WTC11 (cell line): ENCODE results near the gene CYTH3.

Source experiments
- FOXK1 ChIP-seq: sonication (generic); formaldehyde crosslinking; IDR thresholded peaks from 2 replicates; pipeline ENCODE4 v1.8.0; 2022; ENCODE audit warnings: mild to moderate bottlenecking, moderate library complexity, missing genetic modification reagents
- NFE2L1 ChIP-seq: sonication (generic); formaldehyde crosslinking; IDR thresholded peaks from 2 replicates; pipeline ENCODE4 v1.8.1; 2023; ENCODE audit warnings: missing genetic modification reagents
- TF ChIP-seq, protein P1 (sequence below): fragments of 200-600 bp; IDR thresholded peaks from 2 replicates; pipeline ENCODE4 v1.8.0; 2022; ENCODE audit warnings: antibody characterized with exemption
- TF ChIP-seq, protein P2 (sequence below): sonication (generic); formaldehyde crosslinking; conservative IDR thresholded peaks from 2 replicates; pipeline ENCODE4 v1.8.1; 2022; ENCODE audit warnings: mild to moderate bottlenecking, missing genetic modification reagents

DNA sequence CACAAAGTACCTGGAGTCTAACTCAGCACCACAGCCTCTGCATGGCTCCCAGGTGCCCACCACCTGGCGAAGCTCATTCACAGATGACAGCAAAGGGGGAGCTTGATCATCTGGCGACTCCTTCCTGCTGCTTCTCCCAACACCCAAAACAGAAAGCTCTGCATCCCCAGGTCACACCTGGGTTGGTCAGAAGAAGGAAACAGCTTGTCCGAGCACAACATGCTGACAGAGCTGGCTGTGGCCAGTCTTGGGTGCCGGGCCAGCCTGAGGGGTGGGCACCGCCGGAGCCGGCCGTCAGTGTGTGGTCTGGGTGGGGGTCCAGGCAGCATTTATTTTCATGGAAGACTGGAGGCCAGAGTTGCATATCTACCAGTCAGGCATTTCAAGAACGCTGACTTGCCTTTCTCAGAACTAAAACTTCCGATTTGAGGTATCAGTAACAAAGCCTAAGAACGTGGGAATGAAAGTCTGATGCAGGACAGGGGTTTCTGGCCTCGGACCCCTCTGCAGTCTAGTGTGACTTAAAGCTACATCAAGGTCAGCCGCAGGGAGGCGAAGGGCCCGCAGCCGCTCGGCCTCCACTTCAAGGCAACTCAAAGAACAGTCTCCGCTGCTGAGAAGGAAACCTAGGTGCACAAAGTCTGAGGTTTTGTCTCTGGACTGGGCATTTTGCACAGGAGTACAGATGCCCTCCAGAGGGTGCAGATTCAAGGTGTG, 109.6 kb downstream of the CYTH3 start:
- TF ChIP-seq, protein P1, sequence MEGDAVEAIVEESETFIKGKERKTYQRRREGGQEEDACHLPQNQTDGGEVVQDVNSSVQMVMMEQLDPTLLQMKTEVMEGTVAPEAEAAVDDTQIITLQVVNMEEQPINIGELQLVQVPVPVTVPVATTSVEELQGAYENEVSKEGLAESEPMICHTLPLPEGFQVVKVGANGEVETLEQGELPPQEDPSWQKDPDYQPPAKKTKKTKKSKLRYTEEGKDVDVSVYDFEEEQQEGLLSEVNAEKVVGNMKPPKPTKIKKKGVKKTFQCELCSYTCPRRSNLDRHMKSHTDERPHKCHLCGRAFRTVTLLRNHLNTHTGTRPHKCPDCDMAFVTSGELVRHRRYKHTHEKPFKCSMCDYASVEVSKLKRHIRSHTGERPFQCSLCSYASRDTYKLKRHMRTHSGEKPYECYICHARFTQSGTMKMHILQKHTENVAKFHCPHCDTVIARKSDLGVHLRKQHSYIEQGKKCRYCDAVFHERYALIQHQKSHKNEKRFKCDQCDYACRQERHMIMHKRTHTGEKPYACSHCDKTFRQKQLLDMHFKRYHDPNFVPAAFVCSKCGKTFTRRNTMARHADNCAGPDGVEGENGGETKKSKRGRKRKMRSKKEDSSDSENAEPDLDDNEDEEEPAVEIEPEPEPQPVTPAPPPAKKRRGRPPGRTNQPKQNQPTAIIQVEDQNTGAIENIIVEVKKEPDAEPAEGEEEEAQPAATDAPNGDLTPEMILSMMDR = no peak
- TF ChIP-seq FOXK1 (CRISPR knock-in tag) (no peak), NFE2L1 (CRISPR knock-in tag) (no peak)
- TF ChIP-seq, protein P2, sequence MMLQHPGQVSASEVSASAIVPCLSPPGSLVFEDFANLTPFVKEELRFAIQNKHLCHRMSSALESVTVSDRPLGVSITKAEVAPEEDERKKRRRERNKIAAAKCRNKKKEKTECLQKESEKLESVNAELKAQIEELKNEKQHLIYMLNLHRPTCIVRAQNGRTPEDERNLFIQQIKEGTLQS (CRISPR knock-in tag) = no peak
